Endometrial microvascular endothelial cells (primary cell): ENCODE measurements around the gene DPEP1. TPM values are rescaled to one million over a fixed set of nuclear protein-coding genes. Genes with fewer than 3 reads are reported as not detected.

ENCODE experiments used
- in situ Hi-C: cut with HindIII; loops from 2 replicates; pipeline ENCODE4 v1.10.0; 2017; ENCODE audit warnings: low sequenced_read_pairs, low pct_unique_long_range_greater_than_20kb; ENCODE audit errors: inconsistent ontology term
- total RNA-seq: library from RNA; depleted of rRNA; stranded (reverse); fragments of >200 nt; gene quantifications from one replicate; pipeline ENCODE4 v1.2.3, GENCODE V29; 2015; ENCODE audit errors: inconsistent ontology term

DPEP1 gene
- total RNA-seq, 1 donor from 2014 or later, result not detected

GRCh38 chr16:89595330-89596060 lies 17.9 kb upstream of the DPEP1 start:
- in situ Hi-C loops, result no loop called here

DNA sequence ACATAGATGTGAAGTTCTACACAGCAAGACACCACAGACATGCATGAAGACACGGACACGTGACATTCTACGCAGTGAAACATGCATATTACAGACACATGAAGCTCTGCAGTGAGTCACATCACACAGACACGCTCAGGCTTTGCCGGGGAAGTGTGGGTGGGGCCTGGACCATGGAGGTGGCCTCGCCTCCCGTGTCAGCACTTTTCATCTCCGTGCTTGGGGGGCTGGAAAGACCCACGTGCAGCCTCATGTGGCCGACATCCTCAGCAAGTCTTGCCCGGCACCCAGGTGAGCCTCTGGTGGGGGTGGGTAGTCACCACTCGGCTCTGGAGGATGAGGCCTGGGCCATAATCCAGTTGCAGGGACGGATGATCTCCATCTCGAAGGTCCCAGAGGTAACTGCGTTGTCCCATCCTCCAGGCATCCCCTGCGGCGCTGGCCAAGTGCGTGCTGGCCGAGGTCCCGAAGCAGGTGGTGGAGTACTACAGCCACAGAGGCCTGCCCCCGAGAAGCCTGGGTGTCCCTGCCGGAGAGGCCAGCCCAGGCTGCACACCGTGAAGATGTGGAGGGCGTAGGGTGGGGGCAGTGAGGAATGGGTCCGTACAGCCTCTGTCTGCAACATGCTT lies 17.3 kb upstream of the DPEP1 start:
- in situ Hi-C loops, result no loop called here

GRCh38 chr16:89596957-89597649 lies 16.3 kb upstream of the DPEP1 start:
- in situ Hi-C loops, result no loop called here

DNA sequence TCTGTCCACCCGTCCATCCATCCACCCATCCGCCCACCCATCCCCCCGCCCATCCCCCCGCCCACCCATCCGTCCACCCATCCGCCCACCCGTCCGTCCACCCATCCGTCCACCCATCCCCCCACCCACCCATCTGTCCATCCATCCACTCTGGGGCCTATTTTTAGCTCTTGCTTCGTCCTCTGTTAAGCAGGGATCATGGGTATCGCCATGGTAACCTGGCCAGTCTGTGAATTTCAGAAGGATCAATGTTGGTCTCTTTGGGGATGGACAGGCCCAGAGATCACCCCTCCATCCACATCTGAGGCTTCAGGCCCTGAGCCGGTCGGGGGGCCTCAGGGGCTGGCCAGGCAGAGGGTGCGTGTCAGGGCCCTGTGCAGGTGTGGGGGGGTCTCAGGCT lies 15.2 kb upstream of the DPEP1 start:
- in situ Hi-C loops, result no loop called here

GRCh38 chr16:89599451-89599858 lies 14.0 kb upstream of the DPEP1 start:
- in situ Hi-C loops, result no loop called here

DNA sequence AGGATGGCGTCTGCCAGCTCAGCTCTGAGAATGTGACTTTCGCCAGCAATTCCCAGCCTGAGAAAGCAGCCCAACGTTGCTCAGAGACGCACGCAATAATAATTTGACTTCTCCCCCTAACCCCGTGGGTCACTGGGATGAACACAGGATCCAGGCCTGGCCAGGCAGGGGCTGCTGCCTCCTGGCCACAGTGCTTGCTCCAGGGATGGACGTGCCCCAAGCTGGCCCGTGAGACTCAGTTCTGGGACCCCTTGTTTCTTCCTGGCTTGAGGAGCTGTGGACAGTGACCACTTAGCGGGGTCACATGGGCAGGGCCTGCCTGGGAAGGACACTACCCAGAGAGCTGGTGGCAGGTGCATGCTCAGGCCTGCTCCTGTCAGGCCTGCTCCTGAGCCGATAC lies 13.5 kb upstream of the DPEP1 start:
- in situ Hi-C loops, result no loop called here

GRCh38 chr16:89600427-89600826 lies 13.0 kb upstream of the DPEP1 start:
- in situ Hi-C loops, result no loop called here

GRCh38 chr16:89600956-89601355 lies 12.5 kb upstream of the DPEP1 start:
- in situ Hi-C loops, result no loop called here

GRCh38 chr16:89601906-89602272 lies 11.6 kb upstream of the DPEP1 start:
- in situ Hi-C loops, result no loop called here

GRCh38 chr16:89602273-89602951 lies 11.0 kb upstream of the DPEP1 start:
- in situ Hi-C loops, result no loop called here

- in situ Hi-C loops, result no loop called here
Observed at GRCh38 chr16:89602952-89603590, 10.4 kb upstream of the DPEP1 start.

GRCh38 chr16:89604764-89605163 lies 8.7 kb upstream of the DPEP1 start:
- in situ Hi-C loops, result no loop called here

DNA sequence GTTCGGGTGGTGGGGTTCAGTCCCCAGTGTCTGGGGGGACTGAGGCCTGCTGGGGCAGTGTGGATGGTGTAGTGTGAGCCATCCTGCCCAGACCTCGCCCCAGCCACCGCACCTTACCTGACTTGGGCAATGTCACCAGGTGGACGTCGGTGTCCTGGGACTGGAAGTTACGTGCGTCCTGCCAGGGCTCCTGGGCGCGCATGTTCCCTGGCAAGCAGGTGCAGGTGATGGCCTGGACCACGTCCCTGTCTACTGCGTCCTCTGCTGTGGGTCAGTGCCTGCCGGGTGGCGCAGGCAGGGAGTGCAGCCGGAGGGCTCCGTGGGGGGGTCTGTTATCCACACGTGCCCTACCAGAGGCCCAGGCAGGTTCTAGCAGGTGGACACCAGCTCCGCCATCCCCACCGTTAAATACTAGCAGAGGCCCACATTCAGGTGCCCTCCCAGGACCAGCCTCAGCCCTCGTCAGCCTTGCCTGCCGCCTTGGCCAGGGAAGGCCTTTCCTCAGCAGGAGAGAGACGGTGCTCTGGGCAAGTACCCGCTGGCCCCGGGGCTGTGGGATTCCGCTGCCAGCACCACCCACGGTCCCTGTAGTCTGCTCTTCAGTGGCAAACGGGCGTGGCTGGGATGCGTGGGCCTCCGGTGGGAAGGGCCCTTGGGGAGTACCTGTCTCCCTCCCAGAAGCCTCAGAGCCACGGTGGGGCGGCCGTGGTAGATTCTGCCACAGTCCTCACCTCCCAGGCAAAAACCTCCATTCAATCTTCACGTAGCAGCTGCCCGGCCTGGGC lies 8.1 kb upstream of the DPEP1 start:
- in situ Hi-C loops, result no loop called here

DNA sequence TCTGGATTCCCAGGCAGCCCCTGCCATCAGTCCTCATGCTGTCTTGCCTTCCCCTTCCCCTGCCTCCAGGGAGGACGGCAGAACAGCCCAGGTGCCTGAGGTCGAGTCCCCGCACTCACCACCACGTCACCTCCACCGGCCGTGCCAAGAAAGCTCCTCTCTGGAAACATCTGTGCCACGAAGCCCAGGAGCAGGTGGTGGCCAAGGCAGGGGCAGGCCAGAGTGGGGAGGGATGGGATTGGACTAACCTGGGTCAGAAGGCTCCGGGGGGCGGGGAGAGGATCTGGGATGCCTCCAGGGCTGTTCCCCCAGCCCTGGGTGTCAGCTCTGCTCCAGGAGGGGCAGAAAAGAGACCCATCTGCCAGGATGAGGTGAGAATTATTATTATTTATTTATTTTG lies 7.4 kb upstream of the DPEP1 start:
- in situ Hi-C loops, result no loop called here

- in situ Hi-C loops, result no loop called here
Observed at GRCh38 chr16:89607453-89607852, 6.0 kb upstream of the DPEP1 start.

DNA sequence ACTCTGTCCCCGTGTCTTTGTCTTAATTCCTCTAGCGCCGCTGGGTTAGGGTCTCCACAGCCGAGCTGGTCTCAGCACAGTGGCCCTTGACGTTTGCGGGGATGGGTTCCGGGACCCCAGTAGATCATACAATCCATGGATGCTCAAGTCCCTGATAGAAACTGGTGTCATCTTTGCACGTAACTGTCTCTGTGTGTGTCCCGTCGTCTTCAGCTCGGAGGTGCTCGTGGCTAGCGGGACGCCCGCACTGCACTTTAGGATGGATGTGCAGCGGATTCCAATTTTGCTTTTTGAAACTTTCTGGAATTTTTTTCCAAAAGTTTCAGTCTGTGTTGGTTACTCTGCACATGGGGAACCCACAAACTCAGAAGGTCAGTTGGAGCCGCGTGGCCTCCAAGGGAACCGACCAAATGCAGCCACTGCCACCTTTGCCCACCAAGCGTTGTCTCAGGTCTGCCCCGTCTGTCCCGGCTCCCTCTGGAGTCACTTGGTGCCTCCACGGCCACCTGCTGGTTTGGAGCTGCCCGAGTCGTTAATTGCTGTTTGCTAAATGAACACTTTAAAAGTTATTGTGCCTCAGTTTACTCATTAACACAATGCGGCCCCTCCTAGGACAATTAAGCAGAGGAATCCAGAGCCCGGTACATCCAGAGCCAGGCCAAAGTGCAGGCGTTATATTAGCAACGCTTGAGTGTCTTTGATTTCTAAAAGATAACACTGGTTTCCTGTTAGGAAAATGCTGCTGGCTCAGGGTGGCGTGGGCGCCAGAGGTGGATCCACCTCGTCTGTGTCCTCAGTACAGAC lies 5.3 kb upstream of the DPEP1 start:
- in situ Hi-C loops, result no loop called here

DNA sequence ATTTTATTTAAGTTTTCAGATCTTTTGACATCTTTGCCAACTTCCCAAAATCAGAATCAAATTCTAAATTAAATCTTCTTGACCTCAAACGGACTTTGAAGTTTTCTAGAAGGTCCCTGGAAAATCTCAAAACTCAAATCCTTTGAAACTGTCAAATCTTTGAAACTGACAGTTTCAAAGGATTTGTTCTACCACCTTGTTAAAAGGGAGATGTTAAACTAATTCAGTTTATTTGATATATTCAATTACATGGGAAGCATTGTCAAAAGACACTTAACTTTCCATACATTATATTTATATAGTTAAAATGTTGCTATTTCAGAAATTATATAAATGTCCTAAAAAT lies 3.4 kb upstream of the DPEP1 start:
- in situ Hi-C loops, result no loop called here
